ENCODE measurements around the gene COQ10A. TPM values are rescaled to one million over a fixed set of nuclear protein-coding genes. Genes with fewer than 3 reads are reported as not detected.

The COQ10A gene
- total RNA-seq, 1 experiment from 2014 or later = 26.1 TPM

DNA sequence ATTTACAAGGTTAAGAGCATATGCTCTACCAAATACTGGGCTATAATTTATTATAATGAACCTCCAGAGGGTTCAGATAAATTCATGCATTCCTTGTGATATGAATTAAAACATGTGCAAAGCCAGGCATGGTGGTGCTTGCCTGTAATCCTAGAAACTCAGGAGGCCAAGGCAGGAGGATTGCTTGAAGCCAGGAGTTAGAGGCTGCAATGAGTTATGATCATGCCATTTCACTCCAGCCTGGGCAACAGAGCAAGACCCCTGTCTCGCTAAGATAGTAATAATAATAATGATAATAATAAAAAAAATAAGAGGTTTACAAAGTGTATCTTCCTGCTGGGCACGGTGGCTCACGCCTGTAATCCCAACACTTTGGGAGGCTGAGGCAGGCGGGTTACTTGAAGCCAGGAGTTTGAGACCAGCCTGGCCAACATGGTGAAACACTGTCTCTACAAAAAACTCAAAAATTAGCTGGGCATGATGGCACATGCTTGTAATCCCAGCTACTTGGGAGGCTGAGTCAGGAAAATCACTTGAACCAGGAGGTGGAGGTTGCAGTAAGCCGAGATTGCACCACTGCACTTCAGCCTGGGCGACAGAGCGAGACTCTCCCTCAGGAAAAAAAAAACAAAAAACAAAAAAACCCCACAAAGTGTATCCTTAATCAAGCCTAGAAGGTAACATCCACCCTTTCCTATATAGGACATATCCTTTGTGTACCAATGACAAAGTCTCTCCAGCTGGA is 40.7 kb downstream of the COQ10A start:
- Histone ChIP-seq H4K91ac (ENCODE audit: insufficient read length, low read depth, low read length) (no peak overlapping the region), H3K79me1 (ENCODE audit: insufficient read depth, low read depth, low read length, poor library complexity, severe bottlenecking) (no peaks in the 10 kb centered on the region), H3K27me3 (ENCODE audit: insufficient read depth, low read length) (no peaks in the 10 kb centered on the region), H2BK5ac (ENCODE audit: insufficient read length, low read length) (no peak overlapping the region), H3K4ac (ENCODE audit: low read depth, low read length) (no peak overlapping the region), H2AFZ (ENCODE audit: low read length) (no peak overlapping the region), H3K23ac (ENCODE audit: insufficient read length, low read depth, low read length) (no peak overlapping the region), H2AK5ac (ENCODE audit: insufficient read length, low read length) (no peak overlapping the region), H4K20me1 (ENCODE audit: control insufficient read depth, insufficient read depth, insufficient read length) (no peaks in the 10 kb centered on the region), H4K5ac (ENCODE audit: insufficient read length, low read depth, low read length) (no peak overlapping the region), H3K4me1 (ENCODE audit: insufficient read depth, low read length) (no peaks in the 10 kb centered on the region), H2BK120ac (ENCODE audit: low read depth, low read length, poor library complexity, severe bottlenecking) (no peak overlapping the region), H3K14ac (ENCODE audit: insufficient read depth, low read length) (no peak overlapping the region), H2BK20ac (ENCODE audit: low read depth, low read length, poor library complexity, severe bottlenecking) (no peak overlapping the region), H3K79me2 (ENCODE audit: insufficient read depth, low read length) (no peaks in the 10 kb centered on the region), H3K9me3 (ENCODE audit: control insufficient read depth, low read depth, low read length) (no peaks in the 10 kb centered on the region), H3K18ac (ENCODE audit: insufficient read length, low read depth, low read length) (no peak overlapping the region), H3K9ac (ENCODE audit: extremely low read depth, insufficient read length, low read length) (no peak overlapping the region), H3K56ac (ENCODE audit: insufficient read length, low read depth, low read length) (no peak overlapping the region), H3K27ac (ENCODE audit: insufficient read length, low read depth, low read length) (no peak overlapping the region), H2BK12ac (ENCODE audit: insufficient read length, low read depth, low read length) (no peak overlapping the region), H2BK15ac (ENCODE audit: low read depth, low read length) (no peak overlapping the region), H3T11ph (ENCODE audit: low read length) (no peak overlapping the region), H3K23me2 (ENCODE audit: insufficient read length, low read depth, low read length, poor library complexity, severe bottlenecking) (no peaks in the 10 kb centered on the region), H4K8ac (replicated peaks; ENCODE audit: insufficient read length, low read depth, low read length) (no peak overlapping the region), H3K4me2 (ENCODE audit: insufficient read depth, insufficient read length, low read length) (no peak overlapping the region)
- TF ChIP-seq, protein P1, sequence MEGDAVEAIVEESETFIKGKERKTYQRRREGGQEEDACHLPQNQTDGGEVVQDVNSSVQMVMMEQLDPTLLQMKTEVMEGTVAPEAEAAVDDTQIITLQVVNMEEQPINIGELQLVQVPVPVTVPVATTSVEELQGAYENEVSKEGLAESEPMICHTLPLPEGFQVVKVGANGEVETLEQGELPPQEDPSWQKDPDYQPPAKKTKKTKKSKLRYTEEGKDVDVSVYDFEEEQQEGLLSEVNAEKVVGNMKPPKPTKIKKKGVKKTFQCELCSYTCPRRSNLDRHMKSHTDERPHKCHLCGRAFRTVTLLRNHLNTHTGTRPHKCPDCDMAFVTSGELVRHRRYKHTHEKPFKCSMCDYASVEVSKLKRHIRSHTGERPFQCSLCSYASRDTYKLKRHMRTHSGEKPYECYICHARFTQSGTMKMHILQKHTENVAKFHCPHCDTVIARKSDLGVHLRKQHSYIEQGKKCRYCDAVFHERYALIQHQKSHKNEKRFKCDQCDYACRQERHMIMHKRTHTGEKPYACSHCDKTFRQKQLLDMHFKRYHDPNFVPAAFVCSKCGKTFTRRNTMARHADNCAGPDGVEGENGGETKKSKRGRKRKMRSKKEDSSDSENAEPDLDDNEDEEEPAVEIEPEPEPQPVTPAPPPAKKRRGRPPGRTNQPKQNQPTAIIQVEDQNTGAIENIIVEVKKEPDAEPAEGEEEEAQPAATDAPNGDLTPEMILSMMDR (conservative IDR thresholded peaks at IDR 0.05) = no peak
- Mint-ChIP-seq H3K9me3 (no peaks in the 10 kb centered on the region), H3K4me3 (no peak overlapping the region), H3K27me3 (ENCODE audit: low read depth) (no peaks in the 10 kb centered on the region), H3K27ac (no peak overlapping the region), H3K36me3 (ENCODE audit: insufficient read depth in 1 of 3, low read depth in 3 of 3) (peaks cover 22 to 71% (median 47%) of the 10 kb centered on the region in 3 experiments; a peak in 6 of 7 replicates), H3K4me1 (no peaks in the 10 kb centered on the region)
- no peak for DNase-seq
- WGBS (ENCODE audit: extremely low coverage, insufficient read length, low lambda C conversion rate) = no CpG with 5 or more reads among the region's 7 CpGs
